Activated CD4-positive, alpha-beta T cell treated with anti-CD3 and anti-CD28 coated beads for 24 hours (primary cell): ENCODE data around the gene PRDM15.
"Not testable (repeated sequence)": the region's sequence is repeated elsewhere in the genome, so short reads cannot be mapped to it uniquely, and the experiment has no call there.

Experiments
- DNase-seq, 2 donors: peaks; one replicate each; pipeline ENCODE4 v3.0.0-alpha.2; 2020; ENCODE audit warnings: low read depth in 2 of 2

PRDM15 gene

GRCh38 chr21:41806773-41807172 is 72.4 kb downstream of the PRDM15 start:
- DNase-seq, result no peak

- DNase-seq, result no peak
Measured at GRCh38 chr21:41805643-41806042, 73.5 kb downstream of the PRDM15 start.

- DNase-seq, result no peak
Measured at GRCh38 chr21:41805038-41805437, 74.1 kb downstream of the PRDM15 start.

GRCh38 chr21:41804381-41804780 is 74.8 kb downstream of the PRDM15 start:
- DNase-seq, result no peak

GRCh38 chr21:41803316-41803715 is 75.8 kb downstream of the PRDM15 start:
- DNase-seq, result no peak

- no peak for DNase-seq
Measured at GRCh38 chr21:41802684-41803083, 76.5 kb downstream of the PRDM15 start.

GRCh38 chr21:41802198-41802584 is 77.0 kb downstream of the PRDM15 start:
- no peak for DNase-seq

GRCh38 chr21:41801321-41802197 is 77.6 kb downstream of the PRDM15 start:
- no peak for DNase-seq

GRCh38 chr21:41800425-41801320 is 78.5 kb downstream of the PRDM15 start:
- no peak for DNase-seq

GRCh38 chr21:41799763-41800162 is 79.4 kb downstream of the PRDM15 start:
- DNase-seq, result no peak

- no peak for DNase-seq
Measured at GRCh38 chr21:41798326-41798725, 80.8 kb downstream of the PRDM15 start.

GRCh38 chr21:41796476-41797080 is 82.6 kb downstream of the PRDM15 start:
- DNase-seq, result no peak

- DNase-seq, result no peak
Measured at GRCh38 chr21:41795726-41796125, 83.4 kb downstream of the PRDM15 start.

GRCh38 chr21:41794600-41794999 is 84.5 kb downstream of the PRDM15 start:
- no peak for DNase-seq

GRCh38 chr21:41792711-41793110 is 86.4 kb downstream of the PRDM15 start:
- DNase-seq, result no peak

- no peak for DNase-seq
Measured at GRCh38 chr21:41786509-41786987, 92.6 kb downstream of the PRDM15 start.

- not testable (repeated sequence) for DNase-seq
Measured at GRCh38 chr21:41785262-41785661, 93.9 kb downstream of the PRDM15 start.

GRCh38 chr21:41784456-41785102 is 94.6 kb downstream of the PRDM15 start:
- no peak for DNase-seq

GRCh38 chr21:41783476-41784180 is 95.5 kb downstream of the PRDM15 start:
- DNase-seq, result no peak

GRCh38 chr21:41781050-41781410 is 98.1 kb downstream of the PRDM15 start:
- no peak for DNase-seq
